VCaP (cell line): ENCODE measurements around the gene AMZ2.

Experiments used
- H3K27ac ChIP-seq: fragments of 450-650 bp; 2 replicates; pipeline ENCODE4 v1.5.1; 2017
- CTCF ChIP-seq: fragments of 450-650 bp; conservative IDR thresholded peaks from 2 replicates; pipeline ENCODE4 v1.5.1; 2017; ENCODE audit warnings: mild to moderate bottlenecking, moderate library complexity

AMZ2 gene

GRCh38 chr17:68290955-68291835 lies 43.4 kb downstream of the AMZ2 start, which contains the start of the genes ARSG and SLC16A6:
TSS of gene ARSG (plus strand) at chr17:68291495. CDS start at chr17:68307494, 15,999 bp downstream.
TSS of gene SLC16A6 (minus strand) at chr17:68291127. CDS start at chr17:68278320, 12,807 bp downstream.
- H3K27ac ChIP-seq = peak within 1 kb of the TSS; percentile 89
- no peak for TF ChIP-seq CTCF

GRCh38 chr17:68291836-68292688 lies 44.2 kb downstream of the AMZ2 start:
- H3K27ac ChIP-seq = peak overlapping the region; percentile 89
- peak; percentile 27; the same call in 1 of the 2 replicates for TF ChIP-seq CTCF

- peak overlapping the region; percentile 89 for H3K27ac ChIP-seq
- TF ChIP-seq CTCF = no peak
These were observed 44.8 kb downstream of the AMZ2 start for GRCh38 chr17:68292689-68293040.

- no peak overlapping the region for H3K27ac ChIP-seq
- no peak for TF ChIP-seq CTCF
These were observed 45.8 kb downstream of the AMZ2 start for GRCh38 chr17:68293490-68294195.

- no peak overlapping the region for H3K27ac ChIP-seq
- TF ChIP-seq CTCF = no peak
These were observed 46.3 kb downstream of the AMZ2 start for GRCh38 chr17:68294196-68294555.

GRCh38 chr17:68294617-68295016 lies 46.8 kb downstream of the AMZ2 start:
- TF ChIP-seq CTCF = no peak
- H3K27ac ChIP-seq = no peak overlapping the region
